ENCODE measurements around the gene L3MBTL4.
"Not testable (repeated sequence)": the region's sequence is repeated elsewhere in the genome, so short reads cannot be mapped to it uniquely, and the experiment has no call there.

Gene L3MBTL4

DNA sequence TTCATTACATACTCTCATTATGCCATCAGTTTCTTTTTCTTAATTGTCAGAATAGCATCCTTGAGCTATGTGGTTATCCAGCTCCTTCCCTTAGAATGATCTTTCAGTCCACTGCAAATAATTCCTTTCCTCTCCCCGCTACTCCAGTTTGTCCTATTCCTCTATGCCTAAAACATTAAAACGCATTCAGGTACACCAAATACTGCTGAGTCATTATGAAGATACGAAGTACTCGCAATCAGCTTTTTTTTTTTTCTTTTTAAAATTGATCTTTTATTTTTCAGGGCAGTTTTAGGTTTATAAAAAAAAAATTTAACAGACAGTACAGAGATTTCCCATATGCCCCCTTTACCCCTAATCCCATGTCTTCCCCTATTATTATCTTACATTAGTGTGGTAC is 354.6 kb downstream of the L3MBTL4 start:
- Mint-ChIP-seq H3K27ac (no peak overlapping the region), H3K4me3 (no peak overlapping the region), H3K27me3 (no peaks in the 10 kb centered on the region), H3K36me3 (ENCODE audit: low read depth) (no peaks in the 10 kb centered on the region), H3K4me1 (ENCODE audit: low read depth) (no peaks in the 10 kb centered on the region), H3K9me3 (peaks cover 21% of the 10 kb centered on the region)
- intact Hi-C loops (cut with micrococcal nuclease): no loop called here

DNA sequence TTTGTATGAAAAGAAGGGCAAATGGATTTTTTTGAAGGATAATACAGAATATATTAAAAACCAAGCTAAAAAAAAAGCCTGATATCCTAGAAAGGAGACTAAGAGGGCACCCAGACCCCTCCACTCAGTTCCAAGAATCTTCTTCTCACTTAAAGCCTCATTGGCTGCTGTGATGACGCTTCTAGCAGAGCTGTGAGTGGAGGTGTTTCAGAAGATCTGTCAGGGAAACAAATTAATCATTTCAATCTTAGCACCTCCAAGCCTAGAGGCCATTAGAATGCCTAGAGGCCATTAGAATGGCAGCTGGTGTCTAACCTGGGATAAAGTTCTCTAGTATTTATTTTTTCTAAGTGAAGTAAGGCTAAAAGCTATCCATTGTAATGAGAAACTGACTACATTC is 355.2 kb downstream of the L3MBTL4 start:
- Mint-ChIP-seq H3K9me3 (peaks cover 18% of the 10 kb centered on the region), H3K36me3 (ENCODE audit: low read depth) (no peaks in the 10 kb centered on the region), H3K27me3 (no peaks in the 10 kb centered on the region), H3K27ac (no peak overlapping the region), H3K4me3 (no peak overlapping the region), H3K4me1 (ENCODE audit: low read depth) (no peaks in the 10 kb centered on the region)
- intact Hi-C loops (cut with micrococcal nuclease): no loop called here

DNA sequence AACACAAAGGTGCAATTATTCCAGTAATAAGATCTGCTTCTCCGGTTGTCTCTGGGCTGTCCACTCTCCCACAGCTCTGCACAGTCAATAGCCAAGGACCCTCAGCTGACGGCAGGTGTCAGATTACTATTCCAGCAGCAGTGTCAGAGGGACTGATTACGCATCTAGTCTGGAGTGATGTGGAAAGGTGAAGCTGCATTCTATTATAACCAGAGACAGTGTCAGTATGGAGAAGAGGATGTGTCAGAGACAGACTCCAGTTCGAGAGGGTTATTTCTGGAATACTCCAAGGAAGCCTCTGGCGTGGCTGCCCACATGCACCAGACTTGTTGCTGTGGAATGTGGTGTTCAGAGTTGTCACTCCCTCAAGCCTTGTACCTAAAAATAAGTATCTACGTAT is 355.8 kb downstream of the L3MBTL4 start:
- Mint-ChIP-seq H3K4me1 (ENCODE audit: low read depth) (no peaks in the 10 kb centered on the region), H3K4me3 (no peak overlapping the region), H3K27me3 (no peaks in the 10 kb centered on the region), H3K9me3 (peaks cover 12% of the 10 kb centered on the region), H3K36me3 (ENCODE audit: low read depth) (no peaks in the 10 kb centered on the region), H3K27ac (no peak overlapping the region)
- intact Hi-C loops (cut with micrococcal nuclease): no loop called here

DNA sequence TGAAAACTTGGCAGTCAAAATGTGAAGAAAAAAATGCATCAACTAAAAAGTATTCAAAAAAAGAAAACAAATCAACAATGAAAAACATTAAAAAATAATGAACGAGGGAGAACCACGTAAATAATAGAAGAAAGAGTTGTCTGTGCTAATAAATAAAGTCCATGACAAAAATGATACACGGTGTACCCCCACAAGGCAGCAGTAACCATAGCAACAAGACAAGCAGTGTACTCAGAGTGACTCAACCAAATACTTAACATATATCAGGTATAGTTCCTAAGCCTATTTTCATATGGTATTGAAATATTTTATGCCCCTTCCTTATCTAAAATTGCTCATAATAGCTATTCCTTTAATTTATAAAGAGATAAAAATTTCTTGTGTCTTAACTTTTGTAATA is 357.1 kb downstream of the L3MBTL4 start:
- Mint-ChIP-seq H3K27me3 (no peaks in the 10 kb centered on the region), H3K9me3 (peaks cover 6% of the 10 kb centered on the region)
- intact Hi-C loops (cut with micrococcal nuclease): no loop called here

DNA sequence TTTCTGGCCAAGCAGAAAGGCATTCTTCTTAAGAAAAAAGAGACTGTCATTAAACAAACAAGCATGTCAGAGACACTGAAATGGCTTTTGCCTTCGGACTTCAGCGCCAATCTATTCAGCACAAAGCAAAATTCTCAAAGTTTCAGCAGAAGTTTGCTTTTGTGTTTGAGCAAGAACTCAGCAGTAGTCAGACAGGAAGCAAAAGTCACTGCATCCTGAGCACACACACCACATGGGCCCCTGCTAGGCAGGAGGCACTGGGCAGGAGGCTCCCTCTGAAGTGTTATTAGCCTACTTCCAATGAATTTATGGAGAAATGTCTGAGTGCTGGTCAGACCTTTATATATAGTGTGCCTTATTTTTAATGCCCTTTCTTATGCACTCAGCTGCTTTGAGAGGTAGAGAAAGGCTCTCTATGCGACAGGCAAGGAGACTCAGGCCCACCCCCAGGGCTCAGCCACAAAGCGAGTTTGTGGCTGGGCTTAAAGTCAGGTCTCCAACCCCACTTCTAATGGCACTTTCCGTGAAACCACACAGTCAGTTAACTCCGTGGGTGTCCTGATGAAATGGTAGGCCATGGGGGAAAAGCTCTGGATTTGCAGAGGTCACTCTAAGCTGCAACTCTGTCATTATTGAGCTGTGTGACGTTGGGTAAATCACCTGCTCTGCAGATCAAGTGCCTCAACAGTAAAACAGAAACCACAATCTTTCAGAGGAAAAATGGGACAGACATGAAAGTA is 358.4 kb downstream of the L3MBTL4 start:
- Mint-ChIP-seq H3K27me3 (no peaks in the 10 kb centered on the region), H3K36me3 (ENCODE audit: low read depth) (no peaks in the 10 kb centered on the region), H3K4me3 (no peak overlapping the region), H3K4me1 (ENCODE audit: low read depth) (no peaks in the 10 kb centered on the region), H3K9me3 (no peaks in the 10 kb centered on the region), H3K27ac (no peak overlapping the region)
- intact Hi-C loops (cut with micrococcal nuclease): no loop called here

More for the DNA sequence above, 357.1 kb downstream of the L3MBTL4 start:
- Mint-ChIP-seq H3K4me3 (no peak overlapping the region), H3K4me1 (ENCODE audit: low read depth) (no peaks in the 10 kb centered on the region), H3K36me3 (ENCODE audit: low read depth) (no peaks in the 10 kb centered on the region), H3K27ac (no peak overlapping the region)

DNA sequence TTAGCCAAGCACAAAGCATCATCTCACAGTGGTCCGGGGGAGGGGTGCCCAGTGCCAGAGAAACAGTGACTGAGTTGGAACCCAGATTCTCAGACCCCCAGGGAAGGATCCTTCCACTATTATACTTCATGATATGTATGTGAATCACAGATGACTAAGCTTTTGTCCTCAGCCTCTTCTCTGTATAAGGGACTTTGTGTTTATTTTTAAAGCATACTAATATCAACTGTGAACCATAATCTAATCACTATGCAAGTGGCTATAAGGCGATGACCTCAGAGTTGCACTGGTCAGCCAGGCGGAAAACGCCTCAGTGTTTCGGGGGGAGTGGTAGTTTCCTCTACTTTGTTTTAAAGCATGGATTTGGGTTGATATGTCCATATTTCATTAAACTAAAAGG is 359.0 kb downstream of the L3MBTL4 start:
- H3K27ac Mint-ChIP-seq: no peak overlapping the region

DNA sequence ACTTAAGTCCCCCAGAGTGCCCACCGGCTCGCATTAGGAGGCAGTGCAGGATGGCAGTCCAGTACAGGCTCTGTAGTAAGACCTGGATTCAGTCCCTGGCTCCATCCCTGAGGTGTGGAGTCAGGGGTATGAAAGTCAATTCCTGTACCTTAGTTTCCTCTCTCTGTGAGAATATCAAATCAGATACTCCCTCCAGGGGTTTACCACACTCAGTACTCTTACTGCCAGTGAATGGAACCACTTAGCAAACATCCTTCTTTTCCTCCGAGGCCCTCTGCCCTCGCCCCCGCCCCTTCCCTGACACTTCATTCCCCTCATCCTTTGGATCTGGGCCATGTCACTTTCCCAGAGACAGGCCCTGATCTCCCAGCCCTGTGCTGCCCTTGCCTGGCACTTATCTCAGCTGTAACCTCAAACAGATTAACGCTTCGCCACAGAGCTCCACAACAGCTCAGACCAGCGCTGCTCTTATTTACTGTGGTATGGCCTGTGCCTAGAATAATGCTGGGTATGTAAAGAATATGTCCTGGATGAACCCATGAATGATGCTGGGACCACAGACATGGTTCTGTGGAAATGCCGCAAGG is 360.4 kb downstream of the L3MBTL4 start:
- H3K27ac Mint-ChIP-seq: no peak overlapping the region
- no peaks in the 10 kb centered on the region for H3K36me3 Mint-ChIP-seq (ENCODE audit: low read depth)
- intact Hi-C loops (cut with micrococcal nuclease): no loop called here
- H3K4me3 Mint-ChIP-seq: no peak overlapping the region
- peaks cover 5% of the 10 kb centered on the region for H3K9me3 Mint-ChIP-seq
- H3K4me1 Mint-ChIP-seq (ENCODE audit: low read depth): no peaks in the 10 kb centered on the region
- H3K27me3 Mint-ChIP-seq: no peaks in the 10 kb centered on the region

More for the DNA sequence above, 359.0 kb downstream of the L3MBTL4 start:
- H3K4me1 Mint-ChIP-seq (ENCODE audit: low read depth): no peaks in the 10 kb centered on the region
- no peaks in the 10 kb centered on the region for H3K36me3 Mint-ChIP-seq (ENCODE audit: low read depth)
- no peaks in the 10 kb centered on the region for H3K27me3 Mint-ChIP-seq
- no peaks in the 10 kb centered on the region for H3K9me3 Mint-ChIP-seq
- no peak overlapping the region for H3K4me3 Mint-ChIP-seq
- intact Hi-C loops (cut with micrococcal nuclease): no loop called here

DNA sequence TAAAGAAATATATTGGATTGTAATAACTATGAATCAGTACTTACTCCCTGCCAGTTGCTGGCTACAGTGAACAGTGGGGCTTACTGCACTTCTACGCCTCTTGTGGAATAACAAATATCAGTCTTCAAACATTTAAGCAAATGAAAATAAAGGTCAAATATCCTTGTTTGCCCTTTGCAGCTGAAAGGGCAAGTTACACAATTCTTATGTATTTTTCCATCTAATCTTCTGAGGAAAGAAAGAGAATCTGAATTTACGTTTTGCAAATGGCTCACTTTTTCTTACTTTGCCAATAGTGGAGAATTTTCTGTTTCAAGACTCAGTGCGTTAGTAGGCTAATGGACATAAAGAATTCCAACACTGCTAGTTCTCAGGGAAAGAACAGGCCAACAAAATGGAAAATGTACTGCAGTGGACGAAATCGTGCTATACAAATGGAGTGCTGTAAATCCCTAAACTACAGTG is 362.2 kb downstream of the L3MBTL4 start:
- H3K9me3 Mint-ChIP-seq: peaks cover 8% of the 10 kb centered on the region
- intact Hi-C loops (cut with micrococcal nuclease): no loop called here
- H3K36me3 Mint-ChIP-seq (ENCODE audit: low read depth): no peaks in the 10 kb centered on the region
- H3K27me3 Mint-ChIP-seq: no peaks in the 10 kb centered on the region
- no peak overlapping the region for H3K4me3 Mint-ChIP-seq
- no peak overlapping the region for H3K27ac Mint-ChIP-seq
- no peaks in the 10 kb centered on the region for H3K4me1 Mint-ChIP-seq (ENCODE audit: low read depth)

DNA sequence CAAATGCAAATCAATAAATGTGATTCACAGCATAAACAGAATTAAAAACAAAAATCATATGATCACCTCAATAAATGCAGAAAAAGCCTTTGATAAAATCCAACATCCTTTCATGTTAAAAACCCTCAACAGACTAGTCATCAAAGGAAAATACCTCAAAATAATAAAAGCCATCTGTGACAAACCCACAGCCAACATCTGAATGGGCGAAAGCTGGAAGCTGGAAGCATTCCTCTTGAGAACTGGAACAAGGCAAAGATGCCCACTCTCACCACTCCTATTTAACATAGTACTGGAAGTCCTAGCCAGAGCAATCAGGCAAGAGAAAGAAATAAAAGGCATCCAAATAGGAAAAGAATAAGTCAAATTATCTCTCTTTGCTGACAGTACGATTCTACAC is 367.1 kb downstream of the L3MBTL4 start:
- H3K4me1 Mint-ChIP-seq (ENCODE audit: low read depth); H3K4me3 Mint-ChIP-seq; H3K27me3 Mint-ChIP-seq; intact Hi-C loops (cut with micrococcal nuclease); H3K36me3 Mint-ChIP-seq (ENCODE audit: low read depth); H3K27ac Mint-ChIP-seq: not testable (repeated sequence)
- H3K9me3 Mint-ChIP-seq: peaks cover 29% of the 10 kb centered on the region

DNA sequence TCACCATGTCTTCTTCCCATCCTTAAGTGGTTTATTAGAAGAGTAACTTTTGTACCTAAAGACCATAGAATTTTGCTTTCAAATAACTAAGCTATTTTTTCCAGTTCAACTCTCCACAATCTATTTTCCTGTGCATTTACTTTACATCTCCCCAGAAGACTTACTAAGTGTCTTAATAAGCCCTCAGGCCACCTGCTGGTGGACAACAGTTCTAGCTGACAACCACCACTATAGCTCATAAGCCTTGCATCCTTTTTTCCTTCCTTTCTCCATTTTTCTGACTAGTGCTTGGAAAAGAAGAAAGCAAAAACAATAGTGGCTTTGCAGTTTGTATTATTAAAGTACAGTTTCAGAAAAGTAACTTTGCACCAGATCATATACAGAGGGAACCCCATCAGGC is 369.9 kb downstream of the L3MBTL4 start:
- peaks cover 45% of the 10 kb centered on the region for H3K9me3 Mint-ChIP-seq
- H3K27me3 Mint-ChIP-seq: no peaks in the 10 kb centered on the region
- intact Hi-C loops (cut with micrococcal nuclease): no loop called here
- no peak overlapping the region for H3K4me3 Mint-ChIP-seq
- peaks cover 6% of the 10 kb centered on the region for H3K4me1 Mint-ChIP-seq (ENCODE audit: low read depth)
- H3K36me3 Mint-ChIP-seq (ENCODE audit: low read depth): no peaks in the 10 kb centered on the region
- H3K27ac Mint-ChIP-seq: no peak overlapping the region

DNA sequence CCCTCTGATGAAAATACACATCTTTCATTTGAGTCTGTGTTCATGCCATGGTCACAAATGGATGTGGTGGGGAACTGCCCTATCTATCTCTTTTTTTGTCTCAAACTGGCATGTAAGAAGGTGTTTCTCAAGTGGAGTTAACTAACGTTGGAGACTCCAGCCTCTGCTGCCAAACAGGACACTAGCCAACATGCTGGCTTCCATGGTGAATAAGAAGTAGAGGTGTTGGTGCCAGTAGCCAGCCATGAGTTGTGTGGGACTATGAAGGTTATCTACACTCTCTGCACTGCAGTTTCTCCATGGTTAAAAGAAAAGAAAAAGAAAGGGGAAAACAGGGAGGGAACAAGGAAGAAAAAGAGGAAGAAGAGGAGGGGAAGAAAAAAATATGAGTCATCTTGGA is 370.4 kb downstream of the L3MBTL4 start:
- Mint-ChIP-seq H3K36me3 (ENCODE audit: low read depth) (no peaks in the 10 kb centered on the region), H3K4me3 (no peak overlapping the region), H3K9me3 (peaks cover 41% of the 10 kb centered on the region), H3K27me3 (no peaks in the 10 kb centered on the region), H3K27ac (no peak overlapping the region), H3K4me1 (ENCODE audit: low read depth) (peaks cover 6% of the 10 kb centered on the region)
- intact Hi-C loops (cut with micrococcal nuclease): no loop called here

DNA sequence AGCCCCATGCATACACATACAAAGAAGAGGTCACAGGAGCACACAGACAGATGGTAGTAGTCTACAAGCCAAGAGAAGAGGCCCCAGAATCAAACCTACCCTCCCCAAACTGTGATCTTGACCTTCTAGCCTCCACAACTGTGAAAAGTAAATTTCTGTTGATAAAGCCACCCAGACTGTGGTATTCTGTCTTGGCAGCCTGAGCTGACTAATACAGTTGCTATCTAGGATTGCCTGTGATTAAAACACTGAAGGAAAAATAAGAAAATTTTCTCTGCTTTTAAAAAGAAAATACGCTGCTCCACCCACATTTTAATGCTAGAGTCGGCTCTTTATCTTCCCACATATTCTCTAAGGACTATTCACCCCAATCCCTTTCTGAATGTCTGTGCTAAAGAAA is 375.7 kb downstream of the L3MBTL4 start:
- Mint-ChIP-seq H3K4me3 (no peak overlapping the region), H3K4me1 (ENCODE audit: low read depth) (no peaks in the 10 kb centered on the region), H3K27me3 (no peaks in the 10 kb centered on the region), H3K36me3 (ENCODE audit: low read depth) (no peaks in the 10 kb centered on the region), H3K9me3 (peaks cover 63% of the 10 kb centered on the region), H3K27ac (no peak overlapping the region)
- intact Hi-C loops (cut with micrococcal nuclease): no loop called here

DNA sequence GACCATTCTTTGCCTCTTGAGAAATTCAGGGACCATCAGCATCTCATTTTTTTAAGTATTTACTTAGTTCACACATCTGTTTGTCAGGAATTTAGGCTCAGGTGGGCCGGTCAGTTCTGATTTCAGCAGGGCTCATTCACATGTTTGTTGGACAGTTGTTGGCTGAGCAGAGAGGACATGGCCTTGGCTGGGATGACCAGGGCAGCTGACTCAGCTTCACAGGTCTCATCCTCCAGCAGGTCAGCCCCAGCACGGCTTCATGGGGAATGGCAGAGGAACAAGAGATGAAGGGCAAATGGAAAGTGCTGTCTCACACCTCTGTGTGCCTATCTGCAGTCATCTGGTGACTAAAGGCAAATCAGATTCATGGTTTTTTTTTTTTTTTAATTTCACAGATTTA is 383.3 kb downstream of the L3MBTL4 start:
- no peaks in the 10 kb centered on the region for H3K36me3 Mint-ChIP-seq (ENCODE audit: low read depth)
- H3K9me3 Mint-ChIP-seq: peaks cover 12% of the 10 kb centered on the region
- H3K27me3 Mint-ChIP-seq: no peaks in the 10 kb centered on the region
- intact Hi-C loops (cut with micrococcal nuclease): no loop called here
- H3K4me3 Mint-ChIP-seq: no peak overlapping the region
- H3K4me1 Mint-ChIP-seq (ENCODE audit: low read depth): no peaks in the 10 kb centered on the region
- no peak overlapping the region for H3K27ac Mint-ChIP-seq

DNA sequence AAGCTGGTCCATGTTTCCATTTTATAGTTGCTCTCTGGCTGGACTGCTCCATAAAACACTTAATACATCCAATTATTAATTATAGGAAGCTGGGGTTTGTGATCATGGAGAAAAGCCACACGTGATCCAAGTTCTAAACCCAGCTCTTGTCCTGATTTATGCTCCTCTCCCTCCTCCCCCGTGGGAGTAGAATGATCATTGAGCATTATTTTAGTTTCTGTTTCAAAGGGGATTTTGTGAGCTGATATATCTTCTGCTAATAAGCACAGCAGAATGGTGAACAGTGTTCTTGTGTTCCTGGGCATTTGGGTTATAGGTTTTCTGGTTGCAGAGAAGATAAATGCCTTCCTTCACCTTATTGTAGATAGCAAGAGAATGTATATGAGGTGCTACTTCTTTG is 383.7 kb downstream of the L3MBTL4 start:
- Mint-ChIP-seq H3K4me3 (no peak overlapping the region), H3K9me3 (peaks cover 8% of the 10 kb centered on the region), H3K36me3 (ENCODE audit: low read depth) (no peaks in the 10 kb centered on the region), H3K27me3 (no peaks in the 10 kb centered on the region), H3K4me1 (ENCODE audit: low read depth) (no peaks in the 10 kb centered on the region), H3K27ac (no peak overlapping the region)
- intact Hi-C loops (cut with micrococcal nuclease): no loop called here

DNA sequence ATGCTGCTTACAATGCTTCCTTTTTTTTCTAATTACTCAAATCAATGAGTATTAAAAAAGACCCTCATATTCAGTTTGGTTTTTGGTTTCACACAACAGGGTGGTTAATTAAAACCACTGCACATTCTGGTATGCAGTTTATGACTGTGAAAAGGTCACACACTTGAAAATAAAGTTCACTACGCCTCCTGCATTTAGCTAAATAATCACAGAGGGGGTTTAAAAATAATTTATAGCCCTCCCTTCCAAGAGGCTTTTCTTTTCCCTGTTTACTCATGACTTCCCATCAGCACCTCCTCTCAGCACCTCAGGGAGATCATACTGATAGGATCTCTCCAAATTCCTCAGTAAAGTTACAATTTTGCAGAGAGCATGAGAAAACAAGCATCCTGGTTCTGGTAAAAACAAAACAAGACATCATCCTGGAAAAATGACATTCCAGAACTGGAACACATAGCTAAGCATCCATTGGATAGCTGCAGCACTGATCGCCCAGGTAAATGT is 389.9 kb downstream of the L3MBTL4 start:
- H3K36me3 Mint-ChIP-seq (ENCODE audit: low read depth): no peaks in the 10 kb centered on the region
- no peak overlapping the region for H3K27ac Mint-ChIP-seq
- no peak overlapping the region for H3K4me3 Mint-ChIP-seq
- H3K27me3 Mint-ChIP-seq: no peaks in the 10 kb centered on the region
- no peaks in the 10 kb centered on the region for H3K9me3 Mint-ChIP-seq
- intact Hi-C loops (cut with micrococcal nuclease): no loop called here
- peaks cover 20% of the 10 kb centered on the region for H3K4me1 Mint-ChIP-seq (ENCODE audit: low read depth)
